Right lobe of liver (tissue), 6 donors: Measurements from ENCODE around the gene COPG1. TPM values are rescaled to one million over a fixed set of nuclear protein-coding genes. Genes with fewer than 3 reads are reported as not detected.

ENCODE experiments used
- ATAC-seq, 4 donors: fragments of 200-7000 bp; cut with Tn5 transposase; one replicate each; pipeline ENCODE4 v1.9.1; 2020; ENCODE audit warnings: mild to moderate bottlenecking in 4 of 4, moderate library complexity in 4 of 4
- DNase-seq, 3 donors: peaks; one replicate each; pipeline ENCODE4 v3.0.0-alpha.2; 2020
- H3K27ac ChIP-seq, 3 donors: fragments of 200-600 bp; one replicate each; pipeline ENCODE4 v1.8.0; 2022
- H3K27me3 ChIP-seq, 2 donors: fragments of 200-600 bp; one replicate each; pipeline ENCODE4 v1.8.0; 2022
- H3K36me3 ChIP-seq, 4 donors: fragments of 200-600 bp; sonication (generic) in 1 of 4; one replicate each; pipeline versions ENCODE4 v1.5.1 to v1.8.0; 2017 to 2022; ENCODE audit warnings: control low read depth in 1 of 4
- H3K4me1 ChIP-seq, 4 donors: fragments of 200-600 bp; sonication (generic) in 1 of 4; one replicate each; pipeline versions ENCODE4 v1.5.1 to v1.8.0; 2017 to 2022; ENCODE audit warnings: control low read depth in 1 of 4
- H3K4me3 ChIP-seq, 3 donors: fragments of 200-600 bp; one replicate each; pipeline ENCODE4 v1.8.0; 2022
- H3K9me3 ChIP-seq, 4 donors: fragments of 200-600 bp; sonication (generic) in 1 of 4; one replicate each; pipeline versions ENCODE4 v1.5.1 to v1.8.0; 2017 to 2022; ENCODE audit warnings: control low read depth in 1 of 4
- POLR2A ChIP-seq: fragments of 450-650 bp; IDR thresholded peaks from one replicate; pipeline ENCODE4 v1.6.1; 2017; ENCODE audit warnings: antibody characterized with exemption, mild to moderate bottlenecking
- whole genome bisulfite sequencing: methylation state at CpG from one replicate; pipeline ENCODE4 v1.1.6; 2018; ENCODE audit warnings: low coverage, low lambda C conversion rate; ENCODE audit not compliant: insufficient coverage; ENCODE audit errors: missing lambda C conversion rate; 5-methylcytosine and 5-hydroxymethylcytosine counted together
- intact Hi-C, 2 donors: fragments of 100-400 bp; cut with DNase I; formaldehyde crosslinking; loops; one replicate each; pipeline versions ENCODE4 v1.11.2 to v1.14.1; 2022
- total RNA-seq, 6 experiments: library from RNA; depleted of rRNA in 2 of 6; stranded (reverse); fragments of >200 nt in 2 of 6; fragmentation: NEBNext Ultra II Directional in 3 of 6; extraction: Animal tissue kit (Norgen Biotek cat#: 25700) in 3 of 6; gene quantifications; one replicate each; pipeline versions ENCODE4 v1.1.0 to v1.2.4, GENCODE V29; 2016 to 2023
- TF ChIP-seq, protein P1 (sequence below), 4 donors: fragments of 200-600 bp in 3 of 4; fragments of 450-650 bp in 1 of 4; IDR thresholded peaks; one replicate each; pipeline versions ENCODE4 v1.5.1 to v1.8.0; 2016 to 2022; ENCODE audit warnings: antibody characterized with exemption in 4 of 4, mild to moderate bottlenecking in 2 of 4
- donor health status: DM: no; HTN: yes; CAD: no.
- donor health status: DM: no; HTN: no; CAD: no.
- donor health status: DM: no; HTN: no; CAD: no.
- donor health status: DM: no; HTN: yes; CAD: no.
- donor health status: DM: no; HTN: yes; CAD: no.

The COPG1 gene
- total RNA-seq, 6 experiments from 2014 or later = 75.9 to 140 (median 119) TPM

DNA sequence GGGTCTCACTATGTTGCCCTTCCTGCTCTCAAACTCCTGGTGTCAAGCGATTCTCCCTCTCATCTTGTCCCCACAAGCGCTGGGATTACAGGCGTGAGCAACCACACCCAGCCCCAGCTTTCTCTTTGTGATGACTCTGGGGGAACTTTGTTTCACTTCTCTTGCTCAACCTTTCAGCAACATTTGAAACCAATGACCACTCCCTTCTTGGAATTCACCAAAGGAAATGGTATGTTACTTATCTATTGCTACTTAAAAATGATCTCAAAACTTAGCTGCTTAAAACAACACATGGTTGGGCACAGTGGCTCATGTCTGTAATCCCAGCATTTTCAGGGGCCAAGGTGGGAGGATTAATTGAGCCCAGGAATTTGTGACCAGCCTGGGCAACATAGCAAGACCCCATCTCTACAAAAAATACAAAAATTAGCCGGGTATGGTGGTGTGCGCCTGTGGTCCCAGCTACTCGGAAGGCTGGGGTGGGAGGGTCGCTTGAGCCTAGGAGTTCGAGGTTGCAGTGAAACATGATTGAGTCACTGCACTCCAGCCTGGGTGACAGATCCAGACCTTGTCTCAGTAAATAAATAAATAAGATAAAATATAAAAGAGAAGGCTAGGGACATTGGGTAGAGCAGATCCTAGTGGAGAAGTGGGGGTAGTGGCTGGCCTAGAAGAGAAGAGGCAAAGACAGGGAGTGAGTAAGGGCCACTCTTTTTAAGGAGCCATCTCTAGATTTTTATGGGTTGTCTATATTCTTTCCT lies 10.3 kb upstream of the COPG1 start:
- Histone ChIP-seq H3K27ac (no peak overlapping the region), H3K36me3 (no peaks in the 10 kb centered on the region), H3K4me3 (no peak overlapping the region), H3K9me3 (no peaks in the 10 kb centered on the region), H3K27me3 (no peaks in the 10 kb centered on the region), H3K4me1 (no peaks in the 10 kb centered on the region)
- WGBS = 58% methylated on average over 8 of the region's 8 CpGs
- no peak for DNase-seq
- intact Hi-C loops = no loop called here
- peak; percentile 38 to 71 (median 55) for ATAC-seq
- no peak for TF ChIP-seq POLR2A
- TF ChIP-seq, protein P1, sequence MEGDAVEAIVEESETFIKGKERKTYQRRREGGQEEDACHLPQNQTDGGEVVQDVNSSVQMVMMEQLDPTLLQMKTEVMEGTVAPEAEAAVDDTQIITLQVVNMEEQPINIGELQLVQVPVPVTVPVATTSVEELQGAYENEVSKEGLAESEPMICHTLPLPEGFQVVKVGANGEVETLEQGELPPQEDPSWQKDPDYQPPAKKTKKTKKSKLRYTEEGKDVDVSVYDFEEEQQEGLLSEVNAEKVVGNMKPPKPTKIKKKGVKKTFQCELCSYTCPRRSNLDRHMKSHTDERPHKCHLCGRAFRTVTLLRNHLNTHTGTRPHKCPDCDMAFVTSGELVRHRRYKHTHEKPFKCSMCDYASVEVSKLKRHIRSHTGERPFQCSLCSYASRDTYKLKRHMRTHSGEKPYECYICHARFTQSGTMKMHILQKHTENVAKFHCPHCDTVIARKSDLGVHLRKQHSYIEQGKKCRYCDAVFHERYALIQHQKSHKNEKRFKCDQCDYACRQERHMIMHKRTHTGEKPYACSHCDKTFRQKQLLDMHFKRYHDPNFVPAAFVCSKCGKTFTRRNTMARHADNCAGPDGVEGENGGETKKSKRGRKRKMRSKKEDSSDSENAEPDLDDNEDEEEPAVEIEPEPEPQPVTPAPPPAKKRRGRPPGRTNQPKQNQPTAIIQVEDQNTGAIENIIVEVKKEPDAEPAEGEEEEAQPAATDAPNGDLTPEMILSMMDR (IDR thresholded peaks at IDR 0.05) = no peak

DNA sequence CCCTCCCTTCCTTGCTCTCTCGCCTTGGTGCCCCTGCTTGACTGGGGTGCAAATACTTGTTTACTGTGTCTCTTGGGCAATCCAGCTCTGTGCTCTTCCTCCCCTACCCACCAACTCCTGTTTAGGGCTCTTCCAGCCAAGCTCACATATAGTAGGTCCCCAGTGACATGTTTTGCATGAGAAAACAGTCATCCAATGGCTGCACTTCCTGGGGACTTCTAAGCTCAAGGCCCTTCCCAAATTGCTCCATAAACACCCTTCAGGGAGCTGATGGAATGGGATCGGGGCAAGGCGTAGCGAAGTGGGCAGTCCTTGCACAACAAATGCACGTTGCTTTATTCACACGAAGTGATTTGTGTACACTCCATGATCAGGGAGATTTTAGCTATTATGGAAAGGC lies 9.4 kb upstream of the COPG1 start:
- Histone ChIP-seq H3K36me3 (no peaks in the 10 kb centered on the region), H3K4me3 (no peak overlapping the region), H3K27ac (no peak overlapping the region), H3K27me3 (no peaks in the 10 kb centered on the region), H3K4me1 (no peaks in the 10 kb centered on the region), H3K9me3 (no peaks in the 10 kb centered on the region)
- intact Hi-C loops = no loop called here
- TF ChIP-seq, protein P1 (IDR thresholded peaks at IDR 0.05) = no peak
- TF ChIP-seq POLR2A = no peak
- 72% methylated on average over 5 of the region's 6 CpGs for WGBS
- no peak for DNase-seq
- ATAC-seq = no peak

DNA sequence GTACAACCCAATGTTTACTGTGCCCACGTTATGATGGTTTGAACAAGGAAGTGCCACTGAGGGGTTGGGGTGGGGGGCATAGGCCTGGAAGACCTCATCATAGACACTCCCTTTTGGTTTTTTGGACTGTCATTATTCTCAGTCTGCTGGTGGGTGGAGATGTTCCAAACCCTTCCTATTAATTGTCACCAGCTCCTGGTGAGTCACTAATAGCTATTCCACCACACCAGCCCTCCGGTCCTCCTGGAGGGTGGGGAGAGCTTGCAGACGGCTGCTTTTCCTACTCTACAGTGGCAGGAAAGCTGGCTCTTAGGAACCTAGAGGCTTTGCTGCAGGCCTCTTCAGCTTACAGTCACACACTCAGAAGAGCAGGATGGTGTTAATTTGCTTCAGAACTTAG lies 9.0 kb upstream of the COPG1 start:
- Histone ChIP-seq H3K36me3 (no peaks in the 10 kb centered on the region), H3K4me3 (no peak overlapping the region), H3K4me1 (peaks cover 0 to 4% (median 2%) of the 10 kb centered on the region in 4 donors), H3K27ac (no peak overlapping the region), H3K9me3 (no peaks in the 10 kb centered on the region), H3K27me3 (no peaks in the 10 kb centered on the region)
- DNase-seq (no peak), ATAC-seq (peak in 1 of 4 donors; percentile 10)
- intact Hi-C loops = no loop called here
- TF ChIP-seq POLR2A = no peak
- TF ChIP-seq, protein P1 (IDR thresholded peaks at IDR 0.05) = no peak
- 25% methylated on average over 2 of the region's 3 CpGs for WGBS

DNA sequence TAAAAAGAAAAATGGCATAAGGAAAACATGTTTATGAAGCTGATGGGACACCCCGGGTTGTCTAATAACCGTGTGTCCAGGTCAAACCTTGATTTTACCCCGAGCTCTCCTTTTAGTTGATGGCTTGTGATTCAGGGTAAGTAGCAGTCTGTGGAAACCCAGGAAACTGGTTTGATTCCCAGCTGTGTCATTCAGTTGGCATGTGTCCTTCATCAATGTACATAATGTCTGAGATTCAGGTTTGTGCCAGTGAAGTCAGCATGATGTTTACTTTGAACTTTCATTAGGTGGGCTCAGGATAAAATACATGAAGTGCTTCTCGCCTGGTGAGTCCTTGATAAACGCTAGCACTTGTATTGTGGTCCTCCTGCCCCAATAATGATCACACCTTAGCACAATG lies 4.3 kb upstream of the COPG1 start:
- peak overlapping the region; percentile 27 to 63 (median 38) for H3K27ac ChIP-seq
- no peaks in the 10 kb centered on the region for H3K27me3 ChIP-seq
- ATAC-seq (peak in 1 of 4 donors; percentile 6), DNase-seq (no peak)
- 50% methylated on average over 5 of the region's 5 CpGs for WGBS
- no peaks in the 10 kb centered on the region for H3K36me3 ChIP-seq
- peaks cover 0 to 17% (median 9%) of the 10 kb centered on the region in 4 donors for H3K4me1 ChIP-seq
- H3K4me3 ChIP-seq = no peak overlapping the region
- TF ChIP-seq, protein P1 (IDR thresholded peaks at IDR 0.05) = no peak
- no peak for TF ChIP-seq POLR2A
- intact Hi-C loops = no loop called here
- H3K9me3 ChIP-seq = no peaks in the 10 kb centered on the region
